Hematopoietic multipotent progenitor cell treated with erythropoietin and hydrocortisone succinate and interleukin-3 and kit ligand, for 6 days (in vitro differentiated cells): ENCODE data around the gene NOLC1.

Experiments
- DNase-seq: peaks from one replicate; pipeline ENCODE4 v3.0.0-alpha.2; 2015

Gene NOLC1

DNA sequence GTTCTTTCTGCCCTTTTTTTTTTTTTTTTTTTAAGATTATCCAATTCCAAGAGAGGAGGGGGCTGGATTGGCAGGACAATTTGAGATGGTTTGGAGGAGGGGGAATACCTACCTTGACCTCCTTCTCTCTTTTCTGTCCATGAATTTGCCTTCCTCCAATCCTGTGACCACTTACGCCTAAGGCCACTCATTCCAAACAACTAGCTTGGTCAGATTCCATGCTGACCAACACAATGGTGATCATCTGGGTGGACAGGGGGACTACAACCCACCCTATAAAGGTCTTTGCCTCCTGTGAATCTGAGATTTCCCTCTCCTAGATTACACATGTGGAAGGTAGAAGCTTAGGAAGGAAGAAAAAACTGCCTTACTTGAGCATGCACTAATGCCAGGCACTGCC, 29.7 kb upstream of the NOLC1 start:
- DNase-seq, result no peak

DNA sequence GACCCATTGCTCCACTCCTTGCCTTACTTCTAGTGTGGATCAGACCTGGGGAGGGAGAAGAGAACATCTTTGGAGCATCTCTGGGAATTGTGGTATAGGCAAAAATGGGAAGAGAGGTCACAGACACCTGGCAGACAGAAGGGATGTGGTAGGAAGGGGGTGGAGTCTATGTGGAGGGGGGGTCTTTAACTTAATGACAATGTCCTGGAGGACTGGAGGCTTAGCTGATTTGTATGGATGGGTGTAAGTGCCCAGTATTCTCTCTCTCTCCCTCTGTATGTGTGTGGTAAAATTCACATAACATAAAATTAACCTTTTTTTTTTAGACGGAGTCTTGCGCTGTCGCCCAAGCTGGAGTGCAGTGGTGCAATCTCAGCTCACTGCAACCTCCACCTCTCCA, 29.0 kb upstream of the NOLC1 start:
- no peak for DNase-seq

DNA sequence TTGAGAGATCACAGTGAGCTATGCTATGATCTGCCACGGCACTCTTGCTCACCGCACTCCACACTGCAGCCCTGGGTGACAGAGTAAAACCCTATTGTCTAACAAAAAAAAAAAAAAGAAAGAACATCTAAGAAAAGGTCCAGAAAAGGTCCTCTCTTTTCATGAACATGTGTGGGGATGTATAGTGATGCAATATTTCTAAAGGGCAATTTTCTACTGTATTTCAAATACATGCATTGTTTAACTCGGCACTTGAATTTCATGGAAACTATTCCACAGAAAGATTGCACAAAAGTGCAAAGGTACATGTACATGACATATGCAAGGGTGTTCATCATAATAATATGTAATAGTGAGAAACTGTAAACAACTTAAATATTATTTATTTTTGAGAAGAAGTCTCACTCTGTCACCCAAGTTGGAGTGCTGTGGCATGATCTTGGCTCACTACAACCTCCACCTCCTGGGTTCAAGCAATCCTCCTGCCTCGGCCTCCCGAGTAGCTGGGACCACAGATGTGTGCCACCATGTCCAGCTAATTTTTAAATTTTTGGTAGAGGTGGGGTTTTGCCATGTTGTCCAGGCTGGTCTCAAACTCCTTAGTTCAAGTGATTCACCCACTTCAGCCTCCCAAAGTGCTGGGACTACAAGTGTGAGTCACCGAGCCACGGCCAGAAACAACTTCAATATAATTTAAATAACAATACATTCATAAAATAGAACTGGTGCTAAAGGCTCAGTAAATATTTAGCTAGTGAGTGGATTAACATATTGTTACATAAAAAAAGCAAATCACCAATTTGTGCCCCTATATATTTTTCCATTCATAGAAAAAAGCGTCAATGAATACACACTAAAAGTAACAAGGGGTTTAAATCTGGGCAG, 20.7 kb upstream of the NOLC1 start:
- DNase-seq, result no peak

GRCh38 chr10:102132193-102132562, 20.0 kb upstream of the NOLC1 start:
- no peak for DNase-seq

GRCh38 chr10:102132563-102133372, 19.4 kb upstream of the NOLC1 start, which contains the start of gene PPRC1:
TSS of gene PPRC1 (plus strand) at chr10:102133040. CDS start at chr10:102133069, 29 bp downstream.
- peak; percentile 100 for DNase-seq

GRCh38 chr10:102133373-102134195, 18.6 kb upstream of the NOLC1 start:
- DNase-seq, result peak; percentile 92

DNA sequence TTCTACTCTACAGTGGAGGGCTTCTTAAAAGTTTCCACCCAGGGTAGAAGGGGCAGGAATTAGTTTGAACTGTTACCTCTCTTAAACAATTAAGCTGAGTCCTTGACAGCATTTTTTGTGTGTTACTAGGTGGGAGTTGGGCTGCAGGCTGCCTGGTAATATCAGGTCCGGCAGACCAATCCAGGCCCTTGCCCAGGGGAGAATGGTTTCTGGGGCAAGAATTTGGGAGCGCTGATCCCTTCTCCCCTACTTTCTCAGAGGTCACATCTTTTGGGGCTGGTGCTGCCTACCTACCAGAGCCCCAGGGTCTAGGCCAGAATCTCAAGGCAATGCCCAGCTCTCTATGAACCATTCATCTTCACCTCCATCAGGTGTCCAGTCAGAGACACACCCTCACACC, 17.8 kb upstream of the NOLC1 start:
- DNase-seq, result no peak

DNA sequence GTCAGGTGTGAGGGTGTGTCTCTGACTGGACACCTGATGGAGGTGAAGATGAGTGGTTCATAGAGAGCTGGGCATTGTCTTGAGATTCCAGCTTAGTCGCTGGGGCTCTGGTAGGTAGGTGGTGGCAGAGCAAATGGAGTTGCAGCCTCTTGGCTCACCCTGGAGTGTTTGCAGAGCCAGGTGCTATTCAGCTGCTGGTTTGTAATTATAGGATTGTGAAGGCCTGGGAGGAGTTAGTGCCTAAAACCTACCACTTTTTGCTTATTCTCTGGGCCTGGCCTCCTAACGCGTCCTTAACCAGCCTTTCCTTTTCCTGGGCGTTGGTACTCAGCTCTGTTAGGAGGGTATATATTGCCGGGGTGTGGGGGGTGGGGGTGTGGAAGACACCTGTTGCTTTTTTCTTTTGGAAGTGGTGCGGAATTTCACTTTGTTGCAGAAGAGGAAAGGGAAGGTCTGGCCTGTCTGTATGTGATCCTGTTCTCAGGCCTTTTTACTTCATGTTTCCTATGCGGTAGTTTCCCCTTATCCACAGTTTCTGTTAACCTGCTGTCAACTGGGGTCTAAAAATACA, 16.1 kb upstream of the NOLC1 start:
- DNase-seq, result no peak

DNA sequence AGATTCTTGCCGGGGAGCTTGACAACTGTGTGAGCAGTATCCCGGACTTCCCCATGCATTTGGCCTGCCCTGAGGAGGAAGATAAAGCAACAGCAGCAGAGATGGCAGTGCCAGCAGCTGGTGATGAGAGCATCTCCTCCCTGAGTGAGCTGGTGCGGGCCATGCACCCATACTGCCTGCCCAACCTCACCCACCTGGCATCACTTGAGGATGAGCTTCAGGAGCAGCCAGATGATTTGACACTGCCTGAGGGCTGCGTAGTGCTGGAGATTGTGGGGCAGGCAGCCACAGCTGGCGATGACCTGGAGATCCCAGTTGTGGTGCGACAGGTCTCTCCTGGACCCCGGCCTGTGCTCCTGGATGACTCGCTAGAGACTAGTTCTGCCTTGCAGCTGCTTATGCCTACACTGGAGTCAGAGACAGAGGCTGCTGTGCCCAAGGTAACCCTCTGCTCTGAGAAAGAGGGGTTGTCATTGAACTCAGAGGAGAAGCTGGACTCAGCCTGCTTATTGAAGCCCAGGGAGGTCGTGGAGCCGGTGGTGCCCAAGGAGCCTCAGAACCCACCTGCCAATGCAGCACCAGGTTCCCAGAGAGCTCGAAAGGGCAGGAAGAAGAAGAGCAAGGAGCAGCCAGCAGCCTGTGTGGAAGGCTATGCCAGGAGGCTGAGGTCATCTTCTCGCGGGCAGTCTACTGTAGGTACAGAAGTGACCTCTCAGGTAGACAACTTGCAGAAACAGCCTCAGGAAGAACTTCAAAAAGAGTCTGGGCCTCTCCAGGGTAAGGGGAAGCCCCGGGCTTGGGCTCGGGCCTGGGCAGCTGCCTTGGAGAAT, 12.7 kb upstream of the NOLC1 start:
- no peak for DNase-seq

GRCh38 chr10:102140218-102140617, 12.0 kb upstream of the NOLC1 start:
- DNase-seq, result no peak

- no peak for DNase-seq
These were observed 11.2 kb upstream of the NOLC1 start for GRCh38 chr10:102140913-102141540.

DNA sequence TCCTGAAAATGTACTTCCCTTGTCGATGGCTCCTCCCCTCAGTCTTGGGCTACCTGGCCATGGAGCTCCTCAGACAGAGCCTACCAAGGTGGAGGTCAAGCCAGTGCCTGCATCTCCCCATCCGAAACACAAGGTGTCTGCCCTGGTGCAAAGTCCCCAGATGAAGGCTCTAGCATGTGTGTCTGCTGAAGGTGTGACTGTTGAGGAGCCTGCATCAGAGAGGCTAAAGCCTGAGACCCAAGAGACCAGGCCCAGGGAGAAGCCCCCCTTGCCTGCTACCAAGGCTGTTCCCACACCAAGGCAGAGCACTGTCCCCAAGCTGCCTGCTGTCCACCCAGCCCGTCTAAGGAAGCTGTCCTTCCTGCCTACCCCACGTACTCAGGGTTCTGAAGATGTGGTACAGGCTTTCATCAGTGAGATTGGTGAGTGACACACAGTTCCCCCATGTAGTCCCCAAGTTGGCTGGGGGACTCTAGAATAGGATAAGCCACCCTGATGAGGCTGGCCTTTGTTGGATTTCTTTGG, 10.5 kb upstream of the NOLC1 start:
- DNase-seq, result no peak

GRCh38 chr10:102146971-102147428, 5.2 kb upstream of the NOLC1 start:
- DNase-seq, result no peak

GRCh38 chr10:102147561-102147960, 4.6 kb upstream of the NOLC1 start:
- DNase-seq, result no peak

- no peak for DNase-seq
These were observed 3.9 kb upstream of the NOLC1 start for GRCh38 chr10:102148275-102148674.

- DNase-seq, result peak; percentile 29
These were observed 1.0 kb upstream of the NOLC1 start for GRCh38 chr10:102150970-102151773.

- peak; percentile 62 for DNase-seq
These were observed 329 bp downstream of the NOLC1 start for GRCh38 chr10:102152545-102152890.

- DNase-seq, result peak; percentile 13
These were observed 968 bp downstream of the NOLC1 start for GRCh38 chr10:102153093-102153620.

- no peak for DNase-seq
These were observed 2.4 kb downstream of the NOLC1 start for GRCh38 chr10:102154466-102155116.
